ENCODE data around the gene CD79B.

GRCh38 chr17:63911657-63912100 lies 20.5 kb downstream of the CD79B start:
- TF ChIP-seq EZH2 (IDR thresholded peaks at IDR 0.05; ENCODE audit: low read length) = no peak
- TF ChIP-seq, protein P1, sequence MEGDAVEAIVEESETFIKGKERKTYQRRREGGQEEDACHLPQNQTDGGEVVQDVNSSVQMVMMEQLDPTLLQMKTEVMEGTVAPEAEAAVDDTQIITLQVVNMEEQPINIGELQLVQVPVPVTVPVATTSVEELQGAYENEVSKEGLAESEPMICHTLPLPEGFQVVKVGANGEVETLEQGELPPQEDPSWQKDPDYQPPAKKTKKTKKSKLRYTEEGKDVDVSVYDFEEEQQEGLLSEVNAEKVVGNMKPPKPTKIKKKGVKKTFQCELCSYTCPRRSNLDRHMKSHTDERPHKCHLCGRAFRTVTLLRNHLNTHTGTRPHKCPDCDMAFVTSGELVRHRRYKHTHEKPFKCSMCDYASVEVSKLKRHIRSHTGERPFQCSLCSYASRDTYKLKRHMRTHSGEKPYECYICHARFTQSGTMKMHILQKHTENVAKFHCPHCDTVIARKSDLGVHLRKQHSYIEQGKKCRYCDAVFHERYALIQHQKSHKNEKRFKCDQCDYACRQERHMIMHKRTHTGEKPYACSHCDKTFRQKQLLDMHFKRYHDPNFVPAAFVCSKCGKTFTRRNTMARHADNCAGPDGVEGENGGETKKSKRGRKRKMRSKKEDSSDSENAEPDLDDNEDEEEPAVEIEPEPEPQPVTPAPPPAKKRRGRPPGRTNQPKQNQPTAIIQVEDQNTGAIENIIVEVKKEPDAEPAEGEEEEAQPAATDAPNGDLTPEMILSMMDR (optimal IDR thresholded peaks at IDR 0.05 in 1 of 3, IDR thresholded peaks at IDR 0.05 in 1 of 3, conservative IDR thresholded peaks at IDR 0.05 in 1 of 3; ENCODE audit: extremely low read depth in 1 of 3, insufficient read depth in 2 of 3, low read length in 3 of 3) = peak; percentile 59 to 67 (median 63)

Data from keratinocyte (primary cell).